ENCODE data around the gene TMC7.

The TMC7 gene

GRCh38 chr16:19102187-19102872 is 118.6 kb downstream of the TMC7 start:
- TF ChIP-seq CTCF (IDR thresholded peaks at IDR 0.05; ENCODE audit: low read length) (no peak), EZH2phosphoT487 (IDR thresholded peaks at IDR 0.05; ENCODE audit: low read length) (no peak), EZH2 (optimal IDR thresholded peaks at IDR 0.05; ENCODE audit: low read depth, low read length) (no peak)
- Histone ChIP-seq H2AFZ (ENCODE audit: low read length) (no peak overlapping the region), H3K4me1 (ENCODE audit: low read length) (no peaks in the 10 kb centered on the region), H3K27ac (ENCODE audit: low read length) (no peak overlapping the region), H3K9me3 (replicated peaks; ENCODE audit: insufficient read depth, low read length) (no peaks in the 10 kb centered on the region), H3K4me3 (ENCODE audit: low read length) (no peak overlapping the region), H4K20me1 (ENCODE audit: insufficient read depth, low read length) (no peaks in the 10 kb centered on the region), H3K9me2 (replicated peaks; ENCODE audit: insufficient read depth, low read length) (no peaks in the 10 kb centered on the region), H3K9ac (ENCODE audit: low read length) (no peak overlapping the region), H3K36me3 (replicated peaks; ENCODE audit: insufficient read depth, low read length) (no peaks in the 10 kb centered on the region), H3K79me2 (ENCODE audit: low read length) (no peaks in the 10 kb centered on the region), H3K27me3 (replicated peaks; ENCODE audit: insufficient read depth, low read length) (no peaks in the 10 kb centered on the region), H3F3A (ENCODE audit: insufficient read depth, low read length) (no peaks in the 10 kb centered on the region), H3K4me2 (ENCODE audit: low read depth, low read length) (no peak overlapping the region)
- DNase-seq: no peak

DNA sequence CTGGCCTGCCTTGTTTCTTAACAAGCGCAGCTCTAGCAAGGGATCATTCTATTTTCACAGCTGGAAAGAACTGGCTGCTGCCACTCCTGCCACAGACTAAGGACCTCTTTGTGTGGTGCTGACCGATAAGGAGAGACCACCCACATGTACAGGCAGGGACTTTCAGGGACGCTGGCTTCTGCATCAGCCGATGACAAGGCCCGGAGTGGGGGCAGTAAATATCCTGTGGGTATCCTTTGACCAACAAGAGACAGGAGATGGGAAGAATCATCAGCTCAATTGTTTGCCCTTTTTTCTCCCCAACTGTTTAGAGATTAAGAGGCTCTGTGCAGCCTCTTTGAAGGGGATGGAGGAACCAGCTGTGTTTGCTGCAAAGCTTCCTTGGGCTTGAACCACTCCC is 120.9 kb downstream of the TMC7 start:
- no peaks in the 10 kb centered on the region for H3K79me2 ChIP-seq (ENCODE audit: low read length)
- H3K27me3 ChIP-seq (replicated peaks; ENCODE audit: insufficient read depth, low read length): no peaks in the 10 kb centered on the region
- TF ChIP-seq EZH2 (optimal IDR thresholded peaks at IDR 0.05; ENCODE audit: low read depth, low read length): no peak
- TF ChIP-seq CTCF (IDR thresholded peaks at IDR 0.05; ENCODE audit: low read length): no peak
- no peak for TF ChIP-seq EZH2phosphoT487 (IDR thresholded peaks at IDR 0.05; ENCODE audit: low read length)
- H2AFZ ChIP-seq (ENCODE audit: low read length): no peak overlapping the region
- H3K4me2 ChIP-seq (ENCODE audit: low read depth, low read length): no peak overlapping the region
- H3K9ac ChIP-seq (ENCODE audit: low read length): no peak overlapping the region
- no peaks in the 10 kb centered on the region for H3K9me3 ChIP-seq (replicated peaks; ENCODE audit: insufficient read depth, low read length)
- H3K36me3 ChIP-seq (replicated peaks; ENCODE audit: insufficient read depth, low read length): no peaks in the 10 kb centered on the region
- no peaks in the 10 kb centered on the region for H3F3A ChIP-seq (ENCODE audit: insufficient read depth, low read length)
- H3K4me1 ChIP-seq (ENCODE audit: low read length): no peaks in the 10 kb centered on the region
- H4K20me1 ChIP-seq (ENCODE audit: insufficient read depth, low read length): no peaks in the 10 kb centered on the region
- H3K4me3 ChIP-seq (ENCODE audit: low read length): no peak overlapping the region
- DNase-seq: no peak
- H3K27ac ChIP-seq (ENCODE audit: low read length): no peak overlapping the region
- no peaks in the 10 kb centered on the region for H3K9me2 ChIP-seq (replicated peaks; ENCODE audit: insufficient read depth, low read length)

GRCh38 chr16:19105131-19105530 is 121.4 kb downstream of the TMC7 start:
- Histone ChIP-seq H4K20me1 (ENCODE audit: insufficient read depth, low read length) (no peaks in the 10 kb centered on the region), H3K9ac (ENCODE audit: low read length) (no peak overlapping the region), H3K4me3 (ENCODE audit: low read length) (no peak overlapping the region), H3K79me2 (ENCODE audit: low read length) (no peaks in the 10 kb centered on the region), H3K27me3 (replicated peaks; ENCODE audit: insufficient read depth, low read length) (no peaks in the 10 kb centered on the region), H3K27ac (ENCODE audit: low read length) (no peak overlapping the region), H3K9me2 (replicated peaks; ENCODE audit: insufficient read depth, low read length) (no peaks in the 10 kb centered on the region), H3K9me3 (replicated peaks; ENCODE audit: insufficient read depth, low read length) (no peaks in the 10 kb centered on the region), H3K4me1 (ENCODE audit: low read length) (no peaks in the 10 kb centered on the region), H3K4me2 (ENCODE audit: low read depth, low read length) (no peak overlapping the region), H3K36me3 (replicated peaks; ENCODE audit: insufficient read depth, low read length) (no peaks in the 10 kb centered on the region), H2AFZ (ENCODE audit: low read length) (no peak overlapping the region), H3F3A (ENCODE audit: insufficient read depth, low read length) (no peaks in the 10 kb centered on the region)
- DNase-seq: no peak
- TF ChIP-seq CTCF (IDR thresholded peaks at IDR 0.05; ENCODE audit: low read length): no peak
